ENCODE data around the gene NCKAP5.

NCKAP5 gene

GRCh38 chr2:133326652-133327397 is 241.4 kb downstream of the NCKAP5 start:
- in situ Hi-C loops (cut with MboI; ENCODE audit: low pct_unique_long_range_greater_than_20kb, low sequenced_read_pairs, unreplicated experiment): no loop called here
- DNase-seq (ENCODE audit: low spot score): no peak
- TF ChIP-seq, protein P1, sequence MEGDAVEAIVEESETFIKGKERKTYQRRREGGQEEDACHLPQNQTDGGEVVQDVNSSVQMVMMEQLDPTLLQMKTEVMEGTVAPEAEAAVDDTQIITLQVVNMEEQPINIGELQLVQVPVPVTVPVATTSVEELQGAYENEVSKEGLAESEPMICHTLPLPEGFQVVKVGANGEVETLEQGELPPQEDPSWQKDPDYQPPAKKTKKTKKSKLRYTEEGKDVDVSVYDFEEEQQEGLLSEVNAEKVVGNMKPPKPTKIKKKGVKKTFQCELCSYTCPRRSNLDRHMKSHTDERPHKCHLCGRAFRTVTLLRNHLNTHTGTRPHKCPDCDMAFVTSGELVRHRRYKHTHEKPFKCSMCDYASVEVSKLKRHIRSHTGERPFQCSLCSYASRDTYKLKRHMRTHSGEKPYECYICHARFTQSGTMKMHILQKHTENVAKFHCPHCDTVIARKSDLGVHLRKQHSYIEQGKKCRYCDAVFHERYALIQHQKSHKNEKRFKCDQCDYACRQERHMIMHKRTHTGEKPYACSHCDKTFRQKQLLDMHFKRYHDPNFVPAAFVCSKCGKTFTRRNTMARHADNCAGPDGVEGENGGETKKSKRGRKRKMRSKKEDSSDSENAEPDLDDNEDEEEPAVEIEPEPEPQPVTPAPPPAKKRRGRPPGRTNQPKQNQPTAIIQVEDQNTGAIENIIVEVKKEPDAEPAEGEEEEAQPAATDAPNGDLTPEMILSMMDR (IDR thresholded peaks at IDR 0.05; ENCODE audit: extremely low read depth, insufficient read depth, missing control alignments): no peak

DNA sequence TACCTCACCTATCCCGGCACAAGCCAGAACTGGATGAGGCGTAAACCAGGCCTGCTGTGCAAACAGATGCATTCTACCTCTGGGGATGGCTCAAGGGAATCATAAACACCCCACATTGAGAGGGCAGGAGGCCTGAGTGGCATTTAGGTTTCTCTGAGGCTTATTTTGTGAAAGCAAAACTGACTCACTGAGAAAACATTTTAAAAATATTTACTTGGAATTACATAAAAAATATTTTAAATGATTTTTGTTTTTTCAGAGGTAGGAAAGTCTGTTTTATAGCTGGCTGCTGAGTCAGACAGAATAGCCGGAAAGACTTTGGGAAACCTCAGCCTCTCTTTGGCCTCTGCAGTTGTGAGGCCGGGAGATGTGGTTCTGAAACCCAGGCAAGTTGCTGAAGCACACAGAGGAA is 244.1 kb downstream of the NCKAP5 start:
- in situ Hi-C loops (cut with MboI; ENCODE audit: low pct_unique_long_range_greater_than_20kb, low sequenced_read_pairs, unreplicated experiment): no loop called here
- TF ChIP-seq, protein P1 (IDR thresholded peaks at IDR 0.05; ENCODE audit: extremely low read depth, insufficient read depth, missing control alignments): no peak
- no peak for DNase-seq (ENCODE audit: low spot score)

GRCh38 chr2:133322909-133323308 is 245.4 kb downstream of the NCKAP5 start:
- TF ChIP-seq, protein P1 (IDR thresholded peaks at IDR 0.05; ENCODE audit: extremely low read depth, insufficient read depth, missing control alignments): no peak
- DNase-seq (ENCODE audit: low spot score): no peak
- in situ Hi-C loops (cut with MboI; ENCODE audit: low pct_unique_long_range_greater_than_20kb, low sequenced_read_pairs, unreplicated experiment): no loop called here

- in situ Hi-C loops (cut with MboI; ENCODE audit: low pct_unique_long_range_greater_than_20kb, low sequenced_read_pairs, unreplicated experiment): no loop called here
- TF ChIP-seq, protein P1 (IDR thresholded peaks at IDR 0.05; ENCODE audit: extremely low read depth, insufficient read depth, missing control alignments): no peak
- no peak for DNase-seq (ENCODE audit: low spot score)
These were observed 251.1 kb downstream of the NCKAP5 start for GRCh38 chr2:133317178-133317577.

GRCh38 chr2:133316557-133316956 is 251.7 kb downstream of the NCKAP5 start:
- TF ChIP-seq, protein P1 (IDR thresholded peaks at IDR 0.05; ENCODE audit: extremely low read depth, insufficient read depth, missing control alignments): no peak
- no peak for DNase-seq (ENCODE audit: low spot score)
- in situ Hi-C loops (cut with MboI; ENCODE audit: low pct_unique_long_range_greater_than_20kb, low sequenced_read_pairs, unreplicated experiment): no loop called here

DNA sequence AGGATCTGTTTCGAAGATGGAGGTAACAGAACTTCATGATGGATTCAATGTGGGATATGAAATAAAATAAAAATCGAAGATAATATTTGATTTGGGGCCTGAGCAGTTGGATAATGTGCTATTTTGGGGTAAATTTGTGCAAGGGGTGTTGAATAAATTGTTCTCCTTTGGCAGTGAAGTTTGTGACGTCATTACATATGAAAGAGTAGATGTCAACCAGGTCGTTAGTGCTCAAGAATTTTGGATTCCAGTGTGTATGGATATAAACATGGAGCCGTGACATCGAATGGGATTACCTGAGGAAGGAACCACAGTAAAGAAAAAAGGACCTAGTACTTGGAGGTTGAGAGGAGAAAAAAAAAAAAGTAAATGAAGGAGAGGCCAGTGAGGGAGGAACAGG is 253.0 kb downstream of the NCKAP5 start:
- no peak for DNase-seq (ENCODE audit: low spot score)
- TF ChIP-seq, protein P1 (IDR thresholded peaks at IDR 0.05; ENCODE audit: extremely low read depth, insufficient read depth, missing control alignments): no peak
- in situ Hi-C loops (cut with MboI; ENCODE audit: low pct_unique_long_range_greater_than_20kb, low sequenced_read_pairs, unreplicated experiment): no loop called here
